ENCODE data around the gene PCSK5. TPM values are rescaled to one million over a fixed set of nuclear protein-coding genes. Genes with fewer than 3 reads are reported as not detected.

PCSK5 gene
- total RNA-seq, 1 experiment from 2014 or later, result 0.17 TPM

DNA sequence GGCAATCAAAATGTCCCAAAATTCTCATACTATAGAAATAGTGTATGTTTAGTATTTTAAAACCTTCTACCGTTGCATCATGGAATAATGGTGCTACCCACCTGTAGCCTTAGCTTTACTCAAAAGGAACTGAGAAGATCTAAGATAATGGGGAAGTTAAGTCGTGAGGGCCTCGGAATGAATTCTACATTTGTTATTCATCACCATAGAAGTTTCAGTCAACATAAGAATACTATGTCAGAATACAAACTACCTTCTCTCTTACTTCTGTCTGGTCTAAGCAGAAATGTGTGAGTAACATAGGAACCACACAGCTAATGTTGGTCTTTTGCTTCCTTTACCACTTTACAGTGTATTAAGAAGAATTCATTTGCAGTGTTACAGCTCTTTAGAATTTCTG is 460.5 kb downstream of the PCSK5 start:
- TF ChIP-seq CTCF (conservative IDR thresholded peaks at IDR 0.05; ENCODE audit: low read depth, low read length) (no peak), EZH2 (IDR thresholded peaks at IDR 0.05; ENCODE audit: borderline replicate concordance, low read depth, low read length, poor library complexity, severe bottlenecking) (no peak)
- intact Hi-C loops (cut with micrococcal nuclease; ENCODE audit: unreplicated experiment), result no loop called here
- no peak overlapping the region for H3K27ac ChIP-seq (ENCODE audit: low read depth, low read length, poor library complexity, severe bottlenecking)
- H3K9me3 ChIP-seq (ENCODE audit: low read depth, low read length, poor library complexity, severe bottlenecking), result no peaks in the 10 kb centered on the region
- ChIA-PET CTCF (no interaction called here), POLR2A (ENCODE audit: low non-redundant PET) (no interaction called here)
- H3K36me3 ChIP-seq (ENCODE audit: insufficient read depth, low read length, poor library complexity, severe bottlenecking), result no peaks in the 10 kb centered on the region
- no peak overlapping the region for H3K4me3 ChIP-seq (ENCODE audit: low read depth, low read length, poor library complexity, severe bottlenecking)
- no TSS peak for BruUV-seq (replicated peaks)
- peaks cover 2% of the 10 kb centered on the region for H3K27me3 ChIP-seq (replicated peaks; ENCODE audit: insufficient read depth, low read depth, low read length, poor library complexity)
- DNase-seq (ENCODE audit: low spot score), result no peak
- H3K4me1 ChIP-seq (ENCODE audit: insufficient read depth, low read length, poor library complexity, severe bottlenecking), result no peaks in the 10 kb centered on the region

DNA sequence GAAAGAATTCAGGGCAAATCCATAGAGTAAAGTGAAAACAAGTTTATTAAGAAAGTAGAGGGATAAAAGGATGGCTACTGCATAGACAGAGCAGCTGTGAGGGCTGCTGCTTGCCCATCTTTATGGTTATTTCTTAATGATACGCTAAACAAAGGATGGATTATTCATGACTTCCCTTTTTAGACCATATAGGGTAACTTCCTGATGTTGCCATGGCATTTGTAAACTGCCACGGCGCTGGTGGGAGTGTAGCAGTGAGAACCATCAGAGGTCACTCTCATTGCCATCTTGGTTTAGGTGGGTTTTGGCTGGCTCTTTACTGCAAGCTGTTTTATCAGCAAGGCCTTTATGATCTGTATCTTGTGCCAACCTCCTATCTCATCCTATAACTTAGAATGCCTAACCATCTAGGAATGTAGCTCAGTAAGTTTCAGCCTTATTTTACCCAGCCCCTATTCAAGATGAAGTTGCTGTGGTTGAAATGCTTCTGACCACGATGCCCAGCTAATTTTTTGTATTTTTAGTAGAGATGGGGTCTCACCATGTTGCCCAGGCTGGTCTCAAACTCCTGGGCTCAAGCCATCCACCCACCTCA is 461.6 kb downstream of the PCSK5 start:
- POLR2A ChIA-PET (ENCODE audit: low non-redundant PET), result no interaction called here
- Histone ChIP-seq H3K4me3 (ENCODE audit: low read depth, low read length, poor library complexity, severe bottlenecking) (no peak overlapping the region), H3K27ac (ENCODE audit: low read depth, low read length, poor library complexity, severe bottlenecking) (no peak overlapping the region), H3K27me3 (replicated peaks; ENCODE audit: insufficient read depth, low read depth, low read length, poor library complexity) (peaks cover 2% of the 10 kb centered on the region), H3K9me3 (ENCODE audit: low read depth, low read length, poor library complexity, severe bottlenecking) (no peaks in the 10 kb centered on the region), H3K4me1 (ENCODE audit: insufficient read depth, low read length, poor library complexity, severe bottlenecking) (no peaks in the 10 kb centered on the region), H3K36me3 (ENCODE audit: insufficient read depth, low read length, poor library complexity, severe bottlenecking) (no peaks in the 10 kb centered on the region)
- intact Hi-C loops (cut with micrococcal nuclease; ENCODE audit: unreplicated experiment), result no loop called here
- BruUV-seq (replicated peaks), result no TSS peak
- TF ChIP-seq EZH2 (IDR thresholded peaks at IDR 0.05; ENCODE audit: borderline replicate concordance, low read depth, low read length, poor library complexity, severe bottlenecking), result no peak
- TF ChIP-seq CTCF (conservative IDR thresholded peaks at IDR 0.05; ENCODE audit: low read depth, low read length), result no peak
- DNase-seq (ENCODE audit: low spot score), result no peak
- CTCF ChIA-PET, result no interaction called here

DNA sequence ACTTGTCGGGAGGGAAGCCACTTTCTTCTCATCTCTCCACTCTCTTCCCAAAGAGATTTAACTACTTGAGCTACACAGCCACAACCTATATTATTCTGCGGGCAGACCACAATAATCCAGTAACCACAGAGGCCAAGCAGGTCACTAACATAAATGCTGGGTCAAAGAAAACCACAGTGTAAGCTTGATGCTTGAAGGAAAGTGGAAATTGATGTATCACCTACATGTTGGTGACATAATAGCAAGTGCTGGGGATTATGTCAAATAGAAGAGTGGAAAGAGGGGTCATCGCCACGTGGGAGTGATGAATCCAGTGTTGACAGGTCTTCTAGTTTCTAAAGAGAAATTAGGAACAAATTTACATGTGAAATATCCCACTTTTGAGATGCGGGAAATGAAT is 462.8 kb downstream of the PCSK5 start:
- BruUV-seq (replicated peaks), result no TSS peak
- ChIA-PET CTCF (no interaction called here), POLR2A (ENCODE audit: low non-redundant PET) (no interaction called here)
- TF ChIP-seq CTCF (conservative IDR thresholded peaks at IDR 0.05; ENCODE audit: low read depth, low read length) (no peak), EZH2 (IDR thresholded peaks at IDR 0.05; ENCODE audit: borderline replicate concordance, low read depth, low read length, poor library complexity, severe bottlenecking) (no peak)
- Histone ChIP-seq H3K4me3 (ENCODE audit: low read depth, low read length, poor library complexity, severe bottlenecking) (no peak overlapping the region), H3K4me1 (ENCODE audit: insufficient read depth, low read length, poor library complexity, severe bottlenecking) (no peaks in the 10 kb centered on the region), H3K9me3 (ENCODE audit: low read depth, low read length, poor library complexity, severe bottlenecking) (no peaks in the 10 kb centered on the region), H3K27me3 (replicated peaks; ENCODE audit: insufficient read depth, low read depth, low read length, poor library complexity) (peaks cover 2% of the 10 kb centered on the region), H3K27ac (ENCODE audit: low read depth, low read length, poor library complexity, severe bottlenecking) (no peak overlapping the region), H3K36me3 (ENCODE audit: insufficient read depth, low read length, poor library complexity, severe bottlenecking) (no peaks in the 10 kb centered on the region)
- DNase-seq (ENCODE audit: low spot score), result no peak
- intact Hi-C loops (cut with micrococcal nuclease; ENCODE audit: unreplicated experiment), result no loop called here

All from A673 (cell line).